GM04503 (cell line): ENCODE results near the gene ABLIM2.

Experiments used
- DNase-seq: peaks from one replicate; pipeline ENCODE4 v3.0.0-alpha.2; 2012; ENCODE audit warnings: low read depth

The ABLIM2 gene

GRCh38 chr4:8119877-8120276 is 38.7 kb downstream of the ABLIM2 start:
- DNase-seq = no peak

GRCh38 chr4:8118531-8118930 is 40.1 kb downstream of the ABLIM2 start:
- no peak for DNase-seq

- DNase-seq = no peak
Measured at GRCh38 chr4:8118035-8118434, 40.6 kb downstream of the ABLIM2 start.

- no peak for DNase-seq
Measured at GRCh38 chr4:8117278-8117682, 41.3 kb downstream of the ABLIM2 start.

- DNase-seq = no peak
Measured at GRCh38 chr4:8115916-8116315, 42.7 kb downstream of the ABLIM2 start.

GRCh38 chr4:8115203-8115520 is 43.5 kb downstream of the ABLIM2 start:
- DNase-seq = no peak

- no peak for DNase-seq
Measured at GRCh38 chr4:8114456-8115202, 44.0 kb downstream of the ABLIM2 start.

- no peak for DNase-seq
Measured at GRCh38 chr4:8113611-8114377, 44.8 kb downstream of the ABLIM2 start.

- DNase-seq = no peak
Measured at GRCh38 chr4:8112672-8113071, 45.9 kb downstream of the ABLIM2 start.

GRCh38 chr4:8112036-8112576 is 46.5 kb downstream of the ABLIM2 start:
- no peak for DNase-seq

- DNase-seq = no peak
Measured at GRCh38 chr4:8110071-8110986, 48.3 kb downstream of the ABLIM2 start.

- no peak for DNase-seq
Measured at GRCh38 chr4:8109406-8110065, 49.1 kb downstream of the ABLIM2 start.

GRCh38 chr4:8108991-8109390 is 49.6 kb downstream of the ABLIM2 start:
- DNase-seq = no peak

GRCh38 chr4:8108261-8108660 is 50.4 kb downstream of the ABLIM2 start:
- no peak for DNase-seq

GRCh38 chr4:8107146-8107657 is 51.4 kb downstream of the ABLIM2 start:
- DNase-seq = no peak

GRCh38 chr4:8106451-8107025 is 52.1 kb downstream of the ABLIM2 start:
- no peak for DNase-seq

GRCh38 chr4:8105306-8106100 is 53.1 kb downstream of the ABLIM2 start:
- no peak for DNase-seq

GRCh38 chr4:8104491-8105305 is 53.9 kb downstream of the ABLIM2 start:
- DNase-seq = no peak
